BE2C (cell line): ENCODE measurements around the gene PPM1D.
A peak's percentile ranks its signal among the peaks of the same experiment; 100 is the strongest.
"Not testable (repeated sequence)": the region's sequence is repeated elsewhere in the genome, so short reads cannot be mapped to it uniquely, and the experiment has no call there.

ENCODE experiments used
- DNase-seq: peaks from one replicate; pipeline ENCODE4 v3.0.0-alpha.2; 2020
- H3K27me3 ChIP-seq: fragments of 250-450 bp; sonication (Bioruptor Pico); 2 replicates; pipeline ENCODE4 v1.5.1; 2020; ENCODE audit warnings: mild to moderate bottlenecking
- H3K36me3 ChIP-seq: fragments of 250-450 bp; sonication (Bioruptor Pico); 2 replicates; pipeline ENCODE4 v1.5.1; 2020; ENCODE audit warnings: mild to moderate bottlenecking
- H3K4me1 ChIP-seq: fragments of 250-450 bp; sonication (Bioruptor Pico); 2 replicates; pipeline ENCODE4 v1.5.1; 2020
- H3K4me3 ChIP-seq: 2 replicates; pipeline ENCODE4 v1.5.1; 2011; ENCODE audit warnings: low read depth, low read length
- H3K9me3 ChIP-seq: fragments of 250-450 bp; sonication (Bioruptor Pico); 2 replicates; pipeline ENCODE4 v1.5.1; 2020
- CTCF ChIP-seq: IDR thresholded peaks from 2 replicates; pipeline ENCODE4 v1.5.1; 2012; ENCODE audit warnings: mild to moderate bottlenecking, low read depth, low read length

PPM1D gene

GRCh38 chr17:60586288-60586974 lies 13.6 kb upstream of the PPM1D start:
- no peak for DNase-seq
- no peaks in the 10 kb centered on the region for H3K36me3 ChIP-seq
- no peaks in the 10 kb centered on the region for H3K27me3 ChIP-seq
- no peak overlapping the region for H3K4me3 ChIP-seq
- no peaks in the 10 kb centered on the region for H3K9me3 ChIP-seq
- no peaks in the 10 kb centered on the region; the same call in 1 of the 2 replicates for H3K4me1 ChIP-seq
- TF ChIP-seq CTCF = peak; percentile 47

DNA sequence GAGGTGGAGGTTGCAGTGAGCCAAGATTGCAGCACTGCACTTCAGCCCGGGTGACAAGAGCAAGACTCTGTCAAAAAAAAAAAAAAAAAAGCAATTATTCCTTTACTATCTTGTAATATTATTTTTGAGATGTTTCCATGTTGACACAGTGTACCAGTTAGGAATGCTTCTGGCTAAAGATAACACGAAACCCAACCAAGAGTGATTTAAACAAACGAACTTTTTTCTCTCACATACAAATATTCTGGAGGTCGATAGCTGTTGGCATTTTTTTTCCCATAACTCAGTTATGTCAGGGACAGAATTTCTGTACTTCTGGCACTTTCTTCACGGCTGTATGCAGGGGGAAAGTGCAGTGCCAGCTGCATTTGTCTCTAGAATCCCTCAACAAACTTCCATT lies 9.9 kb upstream of the PPM1D start:
- TF ChIP-seq CTCF = no peak
- H3K36me3 ChIP-seq = no peaks in the 10 kb centered on the region
- H3K4me1 ChIP-seq = no peaks in the 10 kb centered on the region; the same call in 1 of the 2 replicates
- H3K4me3 ChIP-seq = no peak overlapping the region
- 0 out of 2 replicates have a peak, but pooled peaks cover 3% of the 10 kb centered on the region for H3K9me3 ChIP-seq
- H3K27me3 ChIP-seq = no peaks in the 10 kb centered on the region
- no peak for DNase-seq

GRCh38 chr17:60592750-60593149 lies 7.2 kb upstream of the PPM1D start:
- no peak overlapping the region for H3K4me3 ChIP-seq
- DNase-seq = no peak
- 0 out of 2 replicates have a peak, but pooled peaks cover 3% of the 10 kb centered on the region for H3K9me3 ChIP-seq
- H3K36me3 ChIP-seq = no peaks in the 10 kb centered on the region
- H3K4me1 ChIP-seq = no peaks in the 10 kb centered on the region; the same call in 1 of the 2 replicates
- TF ChIP-seq CTCF = no peak
- no peaks in the 10 kb centered on the region for H3K27me3 ChIP-seq

DNA sequence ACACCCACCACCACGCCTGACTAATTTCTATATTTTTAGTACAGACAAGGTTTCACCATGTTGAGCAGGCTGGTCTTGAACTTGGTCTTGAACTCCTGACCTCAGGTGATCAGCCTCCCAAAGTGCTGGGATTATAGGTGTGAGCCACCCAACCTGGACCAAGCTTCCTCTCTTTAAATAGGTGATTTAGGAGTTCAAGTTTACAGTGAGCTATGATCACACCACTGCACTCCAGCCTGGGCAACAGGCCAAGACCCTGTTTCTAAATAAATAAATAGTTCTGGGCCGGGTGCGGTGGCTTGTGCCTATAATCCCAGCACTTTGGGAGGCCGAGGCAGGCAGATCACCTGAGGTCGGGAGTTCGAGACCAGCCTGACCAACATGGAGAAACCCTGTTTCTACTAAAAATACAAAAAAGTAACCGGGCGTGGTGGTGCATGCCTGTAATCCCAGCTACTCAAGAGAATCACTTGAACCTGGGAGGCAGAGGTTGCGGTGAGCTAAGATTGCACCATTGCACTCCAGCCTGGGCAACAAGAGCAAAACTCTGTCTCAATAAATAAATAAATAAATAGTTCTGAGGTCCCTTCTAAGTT lies 6.5 kb upstream of the PPM1D start:
- H3K36me3 ChIP-seq, H3K4me1 ChIP-seq, H3K27me3 ChIP-seq, H3K4me3 ChIP-seq, DNase-seq, H3K9me3 ChIP-seq: not testable (repeated sequence)

GRCh38 chr17:60594170-60594569 lies 5.8 kb upstream of the PPM1D start:
- DNase-seq, H3K36me3 ChIP-seq, H3K4me1 ChIP-seq, H3K4me3 ChIP-seq, H3K9me3 ChIP-seq, H3K27me3 ChIP-seq: not testable (repeated sequence)

- Histone ChIP-seq H3K27me3 (no peaks in the 10 kb centered on the region), H3K36me3 (no peaks in the 10 kb centered on the region), H3K4me3 (no peak overlapping the region), H3K9me3 (0 out of 2 replicates have a peak, but pooled peaks cover 3% of the 10 kb centered on the region), H3K4me1 (peaks cover 5% of the 10 kb centered on the region)
- DNase-seq = no peak
- TF ChIP-seq CTCF = no peak
Observed at GRCh38 chr17:60594734-60595133, 5.3 kb upstream of the PPM1D start.

- Histone ChIP-seq H3K4me3 (no peak overlapping the region), H3K36me3 (no peaks in the 10 kb centered on the region), H3K9me3 (no peaks in the 10 kb centered on the region), H3K4me1 (peaks cover 5% of the 10 kb centered on the region), H3K27me3 (no peaks in the 10 kb centered on the region)
- TF ChIP-seq CTCF = no peak
- DNase-seq = no peak
Observed at GRCh38 chr17:60597297-60597696, 2.7 kb upstream of the PPM1D start.
